GM18907 (cell line): ENCODE measurements around the gene P2RX2.

Experiments
- ATAC-seq: cut with Tn5 transposase; IDR thresholded peaks from one replicate; pipeline ENCODE4 v1.9.1; 2021; ENCODE audit warnings: mild to moderate bottlenecking, moderate library complexity; ENCODE audit not compliant: unreplicated experiment

Gene P2RX2

DNA sequence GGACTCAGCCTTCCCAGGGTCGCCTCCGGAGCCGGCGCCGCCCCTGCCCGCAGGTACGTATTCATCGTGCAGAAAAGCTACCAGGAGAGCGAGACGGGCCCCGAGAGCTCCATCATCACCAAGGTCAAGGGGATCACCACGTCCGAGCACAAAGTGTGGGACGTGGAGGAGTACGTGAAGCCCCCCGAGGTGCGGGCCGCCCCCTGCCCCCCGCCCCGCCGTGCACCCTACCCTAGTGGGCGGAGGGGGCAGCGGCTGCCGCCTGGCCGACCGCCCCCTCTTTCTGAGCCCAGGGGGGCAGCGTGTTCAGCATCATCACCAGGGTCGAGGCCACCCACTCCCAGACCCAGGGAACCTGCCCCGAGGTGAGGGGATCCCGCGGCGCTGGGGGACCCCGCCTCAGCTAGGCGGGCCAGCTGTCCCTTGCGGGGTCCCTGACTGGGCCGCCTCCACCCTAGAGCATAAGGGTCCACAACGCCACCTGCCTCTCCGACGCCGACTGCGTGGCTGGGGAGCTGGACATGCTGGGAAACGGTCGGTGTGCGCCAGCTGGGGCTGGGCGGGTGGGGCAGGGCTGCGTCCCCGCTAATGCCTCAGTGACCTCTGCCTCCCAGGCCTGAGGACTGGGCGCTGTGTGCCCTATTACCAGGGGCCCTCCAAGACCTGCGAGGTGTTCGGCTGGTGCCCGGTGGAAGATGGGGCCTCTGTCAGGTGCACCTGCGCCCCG is 973 bp downstream of the P2RX2 start:
- ATAC-seq = no peak

DNA sequence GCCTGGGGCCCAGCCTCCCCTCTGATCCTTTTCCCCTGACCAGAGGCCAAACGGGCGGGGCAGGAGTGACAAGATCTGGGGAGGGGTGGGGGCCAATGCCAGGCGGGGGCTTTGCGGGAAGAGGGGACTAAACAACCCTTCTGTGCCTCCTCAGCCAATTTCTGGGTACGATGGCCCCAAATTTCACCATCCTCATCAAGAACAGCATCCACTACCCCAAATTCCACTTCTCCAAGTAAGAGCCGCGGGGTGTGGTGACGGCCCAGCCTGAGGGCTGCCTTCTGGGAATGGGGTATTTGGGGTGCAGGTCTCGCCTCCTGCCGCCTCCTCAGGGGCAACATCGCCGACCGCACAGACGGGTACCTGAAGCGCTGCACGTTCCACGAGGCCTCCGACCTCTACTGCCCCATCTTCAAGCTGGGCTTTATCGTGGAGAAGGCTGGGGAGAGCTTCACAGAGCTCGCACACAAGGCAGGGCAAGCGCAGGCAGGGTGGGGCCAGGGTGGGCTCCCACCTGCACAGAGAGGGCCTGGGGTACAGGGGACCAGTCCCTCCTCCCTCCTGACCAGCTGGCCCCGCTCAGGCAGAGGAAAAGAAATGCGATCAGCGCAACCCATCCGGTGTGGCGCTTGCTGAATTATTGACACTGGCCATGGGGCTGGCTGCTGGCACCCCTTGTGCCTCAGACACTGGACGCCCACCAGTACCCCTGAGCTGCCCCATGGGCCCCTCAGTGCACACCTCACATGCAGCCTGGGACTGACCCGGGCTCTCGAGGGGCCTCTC is 1.7 kb downstream of the P2RX2 start:
- no peak for ATAC-seq

DNA sequence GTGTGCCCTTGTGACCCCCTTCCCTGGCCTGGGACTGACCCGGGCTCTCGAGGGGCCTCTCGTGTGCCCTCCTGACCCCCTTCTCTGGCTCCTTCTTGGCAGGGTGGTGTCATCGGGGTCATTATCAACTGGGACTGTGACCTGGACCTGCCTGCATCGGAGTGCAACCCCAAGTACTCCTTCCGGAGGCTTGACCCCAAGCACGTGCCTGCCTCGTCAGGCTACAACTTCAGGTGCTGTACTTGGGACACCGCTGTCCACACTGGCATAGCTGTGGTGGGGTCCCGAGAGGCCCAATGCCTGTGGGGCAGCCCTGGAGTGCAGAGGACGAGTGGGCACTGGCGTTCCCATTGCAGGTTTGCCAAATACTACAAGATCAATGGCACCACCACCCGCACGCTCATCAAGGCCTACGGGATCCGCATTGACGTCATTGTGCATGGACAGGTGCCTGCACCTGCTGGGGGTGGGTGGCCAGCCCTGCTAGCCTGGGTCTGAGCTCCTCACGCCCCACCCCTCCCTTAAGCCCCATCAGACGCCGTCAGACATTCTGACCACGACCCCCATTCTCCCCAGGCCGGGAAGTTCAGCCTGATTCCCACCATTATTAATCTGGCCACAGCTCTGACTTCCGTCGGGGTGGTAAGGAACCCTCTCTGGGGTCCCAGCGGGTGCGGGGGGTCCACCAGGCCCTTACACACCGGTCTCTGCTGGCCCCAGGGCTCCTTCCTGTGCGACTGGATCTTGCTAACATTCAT is 2.5 kb downstream of the P2RX2 start:
- ATAC-seq = no peak

DNA sequence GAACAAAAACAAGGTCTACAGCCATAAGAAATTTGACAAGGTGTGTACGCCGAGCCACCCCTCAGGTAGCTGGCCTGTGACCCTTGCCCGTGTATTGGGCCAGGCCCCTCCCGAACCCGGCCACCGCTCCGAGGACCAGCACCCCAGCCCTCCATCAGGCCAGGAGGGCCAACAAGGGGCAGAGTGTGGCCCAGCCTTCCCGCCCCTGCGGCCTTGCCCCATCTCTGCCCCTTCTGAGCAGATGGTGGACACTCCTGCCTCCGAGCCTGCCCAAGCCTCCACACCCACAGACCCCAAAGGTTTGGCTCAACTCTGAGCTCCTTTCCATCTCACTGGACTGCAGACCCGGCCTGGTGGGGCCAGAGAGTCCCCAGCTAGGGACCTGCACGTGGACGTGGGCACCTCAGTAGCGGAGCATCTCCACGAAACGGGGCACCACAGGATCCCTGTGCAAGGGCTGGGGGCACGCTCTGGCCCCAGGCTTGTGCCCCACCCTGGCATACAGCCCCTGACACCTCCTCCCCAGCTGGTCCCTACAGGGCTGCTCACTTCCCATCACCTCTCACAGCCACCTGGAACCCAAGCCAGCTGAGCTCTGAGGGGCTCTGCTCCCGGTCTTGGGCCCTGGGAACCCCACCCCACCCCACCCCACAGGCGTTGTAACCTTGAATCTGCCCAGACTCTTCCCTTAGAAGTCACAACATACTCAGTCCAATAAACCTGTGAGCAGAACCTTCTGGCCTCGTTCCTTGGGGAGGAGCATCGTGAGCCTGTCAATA is 3.3 kb downstream of the P2RX2 start:
- no peak for ATAC-seq

DNA sequence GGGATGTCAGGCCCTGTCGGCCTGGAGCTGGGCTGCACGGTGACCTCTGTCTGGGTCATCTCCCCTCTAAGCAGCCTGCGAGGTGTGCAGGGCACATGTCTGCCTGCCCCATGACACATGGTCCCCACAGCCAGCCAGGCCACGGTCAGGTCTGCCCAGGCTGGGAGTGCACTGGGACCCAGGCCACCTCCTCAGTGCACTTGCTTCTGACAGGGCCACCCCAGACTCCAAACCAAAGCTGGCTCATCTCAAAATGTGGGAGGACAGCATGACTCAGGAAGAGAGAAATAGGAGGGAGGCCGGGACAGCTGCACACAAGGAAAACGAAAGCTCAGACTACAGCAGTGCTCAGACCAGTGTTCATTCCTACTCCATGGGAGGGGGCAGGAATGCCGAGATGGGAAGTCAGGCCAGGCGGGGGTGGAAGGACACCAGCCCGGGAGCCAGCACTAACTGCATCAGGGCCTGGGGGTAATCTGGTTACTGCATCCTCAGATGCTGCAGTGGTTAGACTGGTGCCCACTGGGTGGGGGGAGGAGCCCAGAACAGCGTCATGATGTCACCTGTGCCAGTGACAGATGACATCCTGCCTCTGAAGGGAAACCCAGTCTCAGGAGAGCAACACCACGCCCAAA is 4.0 kb downstream of the P2RX2 start:
- no peak for ATAC-seq

DNA sequence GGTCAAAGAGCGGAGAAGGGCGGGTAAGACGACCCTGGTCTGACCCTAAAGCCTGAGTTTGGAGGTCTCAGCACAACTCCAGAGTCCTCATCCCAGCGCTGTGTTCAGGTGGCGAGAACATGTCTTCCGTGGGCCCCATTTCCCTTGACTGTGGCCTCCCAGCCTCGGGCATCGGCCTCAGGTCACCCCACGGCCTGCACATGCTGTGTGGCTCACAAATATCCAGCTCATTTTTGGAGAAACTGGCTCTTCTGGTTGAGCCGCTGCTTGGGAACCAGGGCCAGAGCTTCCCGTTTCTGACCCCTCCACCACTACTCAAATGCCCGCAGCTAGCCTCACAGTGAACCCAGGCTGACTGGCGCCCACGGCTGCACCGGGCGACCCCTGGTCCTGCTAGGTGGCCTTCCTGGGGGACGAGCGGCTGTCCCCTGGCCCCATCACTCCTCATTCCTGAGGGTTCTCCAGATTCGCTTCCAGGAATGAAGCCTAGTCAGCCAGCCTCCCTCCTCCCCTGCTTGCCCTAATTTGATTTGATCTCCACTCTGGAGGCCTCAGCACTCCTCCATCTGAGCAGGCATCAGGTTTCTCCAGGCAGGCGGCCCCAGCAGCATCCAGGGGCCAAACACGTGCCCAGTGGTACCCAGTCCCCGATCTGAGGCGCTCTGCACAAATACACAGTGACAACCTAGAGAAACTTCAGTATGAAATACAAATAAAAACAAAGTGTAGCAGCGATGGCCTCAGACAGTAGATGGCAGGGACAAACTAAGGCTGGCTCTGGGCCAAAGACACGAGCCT is 4.7 kb downstream of the P2RX2 start:
- no peak for ATAC-seq

DNA sequence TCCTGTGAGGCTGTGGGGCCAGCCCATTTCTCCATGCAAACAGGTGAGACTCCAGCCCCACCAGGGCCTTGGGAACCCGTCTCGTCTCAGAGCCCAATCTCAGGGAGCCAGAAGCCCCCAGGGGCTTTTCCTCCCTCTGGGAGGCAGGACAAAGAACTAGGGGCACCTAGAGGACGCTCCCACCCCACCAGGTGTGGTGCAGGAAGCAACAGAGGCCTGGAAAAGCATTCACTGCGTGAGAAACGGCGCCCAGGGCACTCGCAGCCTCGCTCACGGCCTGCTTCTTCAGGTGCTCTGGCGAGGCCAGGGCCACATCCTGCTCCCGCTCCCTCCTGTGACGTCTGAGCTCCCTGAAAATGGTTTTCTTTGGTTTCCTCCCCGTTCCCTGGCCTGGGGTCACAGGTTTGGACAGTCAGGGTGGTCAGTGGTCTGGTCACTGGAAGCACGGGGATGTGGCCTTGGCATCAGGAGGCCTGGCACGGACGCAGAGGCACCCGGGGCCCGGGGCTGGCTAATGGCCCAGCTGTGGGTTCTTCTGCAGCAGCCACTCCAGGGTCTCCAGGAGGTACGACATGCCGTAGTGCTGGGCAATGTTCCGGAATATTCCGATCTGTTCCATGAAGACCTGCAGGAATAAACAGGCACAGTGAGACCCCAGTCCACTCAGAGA is 5.7 kb downstream of the P2RX2 start:
- ATAC-seq = no peak

DNA sequence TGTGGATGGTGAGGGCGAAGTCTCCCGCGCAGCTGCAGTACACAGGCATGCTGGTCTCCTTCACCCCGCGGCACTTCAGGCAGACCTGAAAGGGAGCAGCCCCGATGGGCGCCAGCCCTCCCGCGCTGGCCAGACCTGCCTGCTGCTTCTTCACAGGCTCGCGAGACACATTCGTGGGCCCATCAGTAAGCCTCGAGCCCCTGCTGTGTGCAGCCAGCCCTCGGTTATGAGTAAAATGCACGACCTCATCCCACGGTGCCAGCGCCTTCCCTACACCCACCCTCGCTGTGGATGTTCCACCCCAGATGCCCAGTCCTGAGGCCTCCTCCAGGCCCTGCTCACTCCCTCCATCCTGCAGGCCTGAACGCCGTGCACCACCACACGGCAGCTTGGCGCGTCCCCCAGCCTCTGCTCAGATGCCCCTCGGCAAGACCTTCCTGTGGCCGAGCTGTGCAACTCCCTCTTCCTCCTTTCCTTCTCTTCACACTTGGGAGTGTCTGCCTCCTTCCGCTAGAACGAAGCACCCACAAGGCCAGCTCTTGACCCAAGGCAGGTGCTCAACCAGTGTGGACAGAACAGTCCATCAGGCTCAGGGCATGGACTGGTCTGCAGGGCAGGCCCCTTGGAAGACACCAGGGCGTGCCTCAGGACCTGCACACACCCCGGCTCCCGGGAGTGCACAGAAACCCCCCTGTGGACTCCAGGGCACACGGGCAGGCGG is 6.5 kb downstream of the P2RX2 start:
- no peak for ATAC-seq

DNA sequence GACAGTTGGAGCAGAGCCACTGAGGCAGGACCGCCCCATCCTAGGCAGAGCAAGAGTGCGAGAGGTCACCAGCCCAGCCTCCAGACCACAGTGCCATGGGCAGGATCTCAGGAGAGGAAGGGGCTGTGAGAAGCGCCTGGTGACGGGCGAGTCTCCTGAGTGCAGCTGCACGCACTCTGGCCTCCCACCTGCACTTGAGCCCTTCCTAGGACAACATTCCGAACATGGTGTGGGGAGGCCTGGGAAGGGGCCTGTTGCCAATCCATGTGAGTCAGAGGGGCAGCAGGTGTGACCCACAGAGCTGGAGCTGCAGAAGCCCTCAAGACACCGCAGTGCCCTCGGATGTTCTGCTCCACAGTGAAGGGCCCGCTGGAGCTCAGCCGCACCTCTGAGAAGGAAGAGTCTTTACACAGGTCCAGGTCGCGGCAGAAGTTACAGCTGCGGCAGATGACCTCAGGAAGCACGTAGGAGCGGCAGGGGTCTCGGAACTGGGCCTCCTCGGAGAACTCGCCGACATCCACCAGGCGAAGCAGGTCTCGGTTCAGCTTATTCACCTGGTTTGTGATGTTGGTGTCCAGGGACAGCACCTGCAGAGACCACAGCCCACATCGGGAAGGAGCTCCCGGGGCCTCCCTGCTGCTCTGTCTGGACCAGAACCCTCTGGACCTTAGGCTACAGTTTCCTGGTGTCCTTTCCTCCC is 7.3 kb downstream of the P2RX2 start:
- ATAC-seq = no peak

DNA sequence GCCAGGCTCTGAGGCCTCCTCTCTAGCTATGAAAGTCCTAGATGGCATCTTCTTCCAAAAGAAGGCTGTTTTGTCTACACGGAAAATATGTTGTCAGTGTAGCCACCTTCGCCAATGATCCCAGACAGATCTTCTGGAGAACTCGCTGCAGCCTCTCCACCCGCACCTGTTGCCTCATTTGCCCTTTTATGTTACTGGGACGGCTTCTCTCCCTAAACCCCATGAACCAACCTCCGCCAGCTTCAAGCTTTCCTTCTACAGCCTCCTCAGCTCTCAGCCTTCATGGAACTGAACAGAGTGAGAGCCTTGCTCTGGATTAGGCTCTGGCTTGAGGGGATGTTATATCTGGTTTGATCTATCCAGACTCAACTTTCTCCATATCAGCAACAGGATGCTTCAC is 10.8 kb downstream of the P2RX2 start:
- ATAC-seq = no peak

DNA sequence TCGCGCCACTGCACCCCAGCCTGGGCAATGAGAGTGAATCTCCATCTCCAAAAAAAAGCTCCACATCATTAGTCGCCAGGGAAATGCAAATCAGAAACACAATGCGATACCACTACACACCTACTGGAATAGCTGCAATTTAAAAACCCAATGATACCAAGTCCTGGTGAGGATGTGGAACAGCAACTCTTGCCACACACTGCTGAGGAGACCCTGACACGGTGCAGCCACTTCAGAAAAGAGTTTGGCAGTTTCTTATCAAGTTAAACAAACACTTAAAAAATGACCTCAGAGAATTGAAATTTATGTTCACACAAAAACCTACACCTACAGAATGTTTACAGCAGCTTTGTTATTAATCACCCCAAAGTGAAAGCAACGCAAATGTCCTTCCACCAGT is 12.1 kb downstream of the P2RX2 start:
- no peak for ATAC-seq

DNA sequence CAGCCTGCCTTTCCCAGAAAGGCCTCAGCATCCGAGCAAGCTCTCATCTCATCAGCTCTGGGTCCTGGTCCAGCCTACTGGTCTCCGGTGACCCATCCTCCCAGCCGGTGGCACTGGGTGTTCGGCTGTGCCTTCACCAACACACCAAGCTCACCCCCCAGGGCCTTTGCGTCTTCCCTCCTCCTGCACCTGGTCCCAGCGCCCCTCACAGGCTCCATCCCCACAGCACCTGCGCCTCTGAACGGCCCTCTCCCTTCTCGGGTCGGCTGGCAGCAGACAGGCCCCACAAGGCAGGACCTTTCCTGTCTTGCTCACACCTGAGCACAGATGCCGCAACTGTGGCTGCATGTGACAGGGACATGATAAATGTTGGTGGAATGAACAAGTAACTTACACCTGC is 13.1 kb downstream of the P2RX2 start:
- no peak for ATAC-seq

DNA sequence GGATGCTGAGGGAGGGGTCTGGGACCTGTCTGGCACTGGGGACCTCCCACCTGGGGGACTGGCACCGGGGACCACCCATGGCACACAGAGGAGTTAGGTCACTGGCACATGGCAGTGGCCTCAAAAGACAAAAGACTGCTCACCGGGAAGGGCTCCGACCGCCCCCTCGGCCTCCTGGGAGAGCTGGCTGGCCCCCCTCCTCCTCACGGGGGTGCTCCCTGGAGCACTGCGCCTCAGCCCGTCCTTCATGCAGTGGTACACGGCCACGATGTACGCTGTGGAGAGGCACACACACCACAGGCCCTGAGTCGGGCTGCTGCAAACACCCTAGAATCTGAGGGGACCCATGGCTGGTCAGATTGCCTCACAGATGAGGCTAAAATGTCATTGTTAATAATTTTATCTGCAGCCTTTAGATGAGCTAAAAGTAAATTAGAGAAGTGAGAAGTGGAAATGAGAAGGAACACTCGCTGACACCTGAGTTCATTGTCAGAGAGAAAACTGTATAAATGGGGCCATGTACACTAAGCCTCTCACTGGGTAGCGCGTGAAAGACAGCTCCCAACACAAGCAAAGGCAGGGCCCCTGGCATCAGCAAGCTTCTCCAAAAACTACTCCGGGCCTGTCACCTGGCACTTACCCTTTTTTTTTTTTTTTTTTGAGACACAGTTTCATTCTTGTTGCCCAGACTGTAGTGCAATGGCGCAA is 14.1 kb downstream of the P2RX2 start:
- ATAC-seq = no peak

DNA sequence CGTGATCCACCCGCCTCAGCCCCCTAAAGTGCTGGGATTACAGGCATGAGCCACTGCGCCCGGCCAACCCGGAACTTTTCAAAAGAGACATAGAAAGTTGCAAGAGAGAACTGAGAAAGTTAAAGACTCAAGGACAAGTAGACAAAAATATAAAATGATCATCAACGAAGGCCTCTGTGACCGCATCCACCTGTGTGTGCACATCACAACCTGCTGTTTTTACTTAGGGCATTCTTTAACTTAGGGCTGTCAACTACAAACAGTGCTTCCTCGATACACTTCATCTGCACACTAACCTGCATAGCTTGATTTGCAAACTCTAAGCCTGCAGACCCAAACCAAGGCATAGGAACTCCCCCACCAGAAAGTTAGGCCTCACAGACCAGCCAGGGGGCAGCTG is 14.8 kb downstream of the P2RX2 start:
- no peak for ATAC-seq

DNA sequence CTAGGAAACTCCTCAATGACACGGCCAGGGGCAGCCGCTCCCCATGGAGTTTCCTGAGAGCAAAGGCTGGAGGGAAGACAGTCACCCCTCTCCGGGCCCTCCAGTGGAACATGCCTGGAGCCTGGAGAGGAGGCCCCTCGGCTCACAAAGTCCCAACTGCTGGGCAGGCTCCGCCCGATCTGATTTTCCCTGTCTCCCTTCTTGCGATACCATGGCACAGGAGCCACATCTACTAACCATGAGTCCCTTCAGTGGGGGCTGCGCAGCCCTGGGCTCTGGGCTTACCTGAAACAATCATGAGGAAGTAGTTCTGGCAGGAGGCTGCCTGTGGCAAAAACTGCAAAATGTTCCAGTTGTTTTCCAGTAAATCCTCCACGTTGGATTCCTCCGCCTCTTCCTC is 15.3 kb downstream of the P2RX2 start:
- ATAC-seq = no peak

DNA sequence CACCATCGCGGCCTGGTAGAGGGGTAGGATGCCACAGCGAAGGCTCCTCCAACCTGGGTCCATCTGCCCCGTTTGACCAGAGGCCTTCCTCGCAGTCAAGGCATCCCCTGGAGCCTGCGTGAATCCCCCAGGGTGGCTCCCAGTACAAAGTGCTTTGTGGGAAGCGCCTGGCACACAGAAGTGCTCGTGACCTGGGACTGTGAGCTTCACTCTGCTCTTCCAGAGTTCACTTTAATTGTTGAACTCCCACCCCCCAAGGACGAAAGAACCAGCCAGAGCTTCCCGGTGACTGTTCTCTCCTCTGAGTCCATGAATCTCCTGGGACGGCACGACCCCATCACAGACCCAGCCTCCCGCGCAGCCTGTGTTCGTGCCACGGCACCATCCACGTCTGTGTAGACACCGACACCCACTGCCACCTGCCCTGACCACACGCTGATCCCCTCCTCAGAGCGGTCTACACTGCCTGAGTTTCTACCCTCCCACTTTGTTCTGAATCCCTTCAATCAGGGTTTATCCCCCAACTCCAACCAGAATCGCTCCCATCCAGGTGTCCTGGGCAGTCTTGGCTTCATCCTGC is 15.9 kb downstream of the P2RX2 start:
- ATAC-seq = no peak
